Measurements from ENCODE around the gene CIC. TPM values are rescaled to one million over a fixed set of nuclear protein-coding genes. Genes with fewer than 3 reads are reported as not detected.
A peak's percentile ranks its signal among the peaks of the same experiment; 100 is the strongest.

The CIC gene
- polyA plus RNA-seq, 2 of the 4 experiments (the other 2 are of a cell fraction), result 7.2 to 56.4 TPM

DNA sequence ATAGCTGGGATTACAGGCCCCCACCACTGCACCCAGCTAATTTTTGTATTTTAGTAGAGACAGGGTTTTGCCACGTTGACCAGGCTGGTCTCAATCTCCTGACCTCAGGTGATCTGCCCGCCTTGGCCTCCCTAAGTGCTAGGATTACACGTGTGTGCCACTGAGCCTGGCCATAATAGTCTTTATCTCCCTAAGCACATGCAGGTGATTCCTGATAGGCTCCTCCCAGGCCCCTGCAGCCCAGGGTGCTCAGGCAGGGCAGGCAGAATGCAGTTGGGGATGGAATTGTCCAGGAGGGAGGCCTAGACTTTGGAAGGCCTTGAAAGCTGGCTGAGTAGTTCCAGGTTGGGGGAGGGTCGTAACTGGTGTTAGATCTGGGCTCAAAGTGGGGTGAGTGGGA is 40.4 kb upstream of the CIC start:
- WGBS (ENCODE audit: missing lambda C conversion rate), result 86% methylated on average over 4 of the region's 4 CpGs
- no peak overlapping the region for H3K27ac ChIP-seq
- ATAC-seq (no peak), FAIRE-seq (peak; percentile 32), DNase-seq (ENCODE audit: low read depth in 1 of 2, low spot score in 1 of 2) (no peak)
- no peak overlapping the region for H3K4me2 ChIP-seq
- ChIA-PET POLR2A (interaction anchor here (1.4 to 1.7 kb wide), 2 partner anchors 14 to 15 kb away, joined by 5 to 13 read pairs; partner anchors contain the start of gene GSK3A), CTCF (interaction anchor here (0.6 to 12.7 kb wide), 9 partner anchors 9 to 192 kb away, joined by 3 to 185 read pairs (median 4); partner anchors contain the start of genes GSK3A, PAFAH1B3 and PRR19)
- TF ChIP-seq MYC (IDR thresholded peaks at IDR 0.05; ENCODE audit: borderline replicate concordance, low read length) (no peak), PHF8 (IDR thresholded peaks at IDR 0.05; ENCODE audit: borderline replicate concordance, low read depth) (no peak), RARB (CRISPR knock-in tag; IDR thresholded peaks at IDR 0.05) (no peak), CBX2 (IDR thresholded peaks at IDR 0.05; ENCODE audit: borderline replicate concordance, low read depth) (no peak), HOXA7 (CRISPR knock-in tag; IDR thresholded peaks at IDR 0.05) (no peak)
- H3K4me3 ChIP-seq, result no peak overlapping the region
- peaks cover 11% of the 10 kb centered on the region; the same call in 2 of the 3 replicates for H3K4me1 ChIP-seq
- H3K9me3 ChIP-seq, result no peaks in the 10 kb centered on the region

DNA sequence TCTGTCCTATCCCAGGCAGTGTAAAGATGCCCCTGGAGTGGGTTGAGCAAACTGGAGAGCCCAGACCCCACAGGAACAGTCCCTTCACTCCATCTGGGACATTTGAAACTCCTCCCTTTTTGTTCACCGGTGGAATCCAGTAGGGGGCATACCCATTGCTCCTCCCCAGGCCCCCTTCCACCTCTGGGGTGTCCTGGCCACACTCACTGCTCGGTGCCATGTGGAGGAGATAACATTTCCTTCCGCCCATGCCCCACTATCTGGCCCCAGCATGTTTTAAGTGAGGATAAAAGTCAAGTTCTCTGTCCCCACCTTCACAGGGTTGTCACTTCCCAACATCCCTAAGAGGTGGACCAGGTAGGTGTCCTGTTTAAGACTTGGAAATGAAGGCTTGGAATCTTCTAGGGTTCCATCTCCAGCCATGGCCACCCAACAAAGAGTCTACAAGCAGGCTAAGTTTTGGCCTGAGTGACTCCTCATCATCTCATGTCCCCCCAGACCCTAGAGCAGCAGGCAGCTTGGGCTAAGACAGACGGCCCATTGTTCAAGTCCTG is 39.7 kb upstream of the CIC start:
- POLR2A ChIA-PET, result interaction anchor here (0.6 to 1.7 kb wide), 2 partner anchors 13 to 29 kb away, joined by 7 to 13 read pairs; partner anchors contain the start of gene GSK3A
- FAIRE-seq, result no peak

DNA sequence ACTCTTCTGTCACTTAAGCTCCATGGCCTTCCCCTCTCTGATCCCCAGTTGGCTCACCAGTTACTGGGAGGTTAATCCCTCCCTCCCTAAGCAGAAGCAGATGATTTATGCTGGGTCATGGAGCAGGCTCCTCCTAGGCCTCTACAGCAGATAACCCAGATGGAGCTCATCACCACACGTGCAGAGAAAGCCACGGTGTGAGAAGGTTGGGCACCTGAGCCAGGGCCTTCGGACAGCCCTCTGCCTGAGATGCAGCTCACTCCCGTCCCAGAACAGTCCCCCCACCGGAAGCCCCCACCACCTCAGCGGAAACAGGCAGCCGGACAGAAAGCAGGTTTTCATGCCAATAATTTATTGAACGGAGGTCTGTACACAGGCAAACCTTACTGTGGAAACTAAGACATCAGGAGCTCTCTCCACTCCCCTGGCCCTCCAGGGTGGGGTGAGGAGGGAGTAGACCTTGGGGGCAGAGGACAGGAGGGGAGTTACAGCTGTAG is 39.1 kb upstream of the CIC start:
- no peaks in the 10 kb centered on the region for H3K9me3 ChIP-seq
- ATAC-seq (peak; percentile 36 to 56; a peak in 5 of 6 replicates), DNase-seq (ENCODE audit: low read depth in 1 of 2, low spot score in 1 of 2) (peak in 1 of 2 experiments; percentile 65), FAIRE-seq (peak; percentile 97)
- H3K4me2 ChIP-seq, result no peak overlapping the region
- TF ChIP-seq KDM1A (IDR thresholded peaks at IDR 0.05; ENCODE audit: low read depth) (no peak), GATA3 (IDR thresholded peaks at IDR 0.05; ENCODE audit: borderline replicate concordance) (no peak), MYC (IDR thresholded peaks at IDR 0.05; ENCODE audit: borderline replicate concordance, low read length) (no peak), RAD21 (conservative IDR thresholded peaks at IDR 0.05 in 1 of 2, IDR thresholded peaks at IDR 0.05 in 1 of 2) (no peak), JUN (IDR thresholded peaks at IDR 0.05) (peak in 1 of 2 experiments; percentile 4; a peak in 1 of 5 replicates), MAFK (IDR thresholded peaks at IDR 0.05; ENCODE audit: partially characterized antibody) (peak; percentile 34), FOSB (CRISPR knock-in tag; IDR thresholded peaks at IDR 0.05) (no peak)
- H3K4me1 ChIP-seq, result peaks cover 11% of the 10 kb centered on the region; the same call in 2 of the 3 replicates
- H3K4me3 ChIP-seq, result no peak overlapping the region
- peak overlapping the region in 1 of 2 experiments; percentile 29; a peak in 3 of 6 replicates for H3K27ac ChIP-seq
- 83% methylated on average over 8 of the region's 8 CpGs for WGBS (ENCODE audit: missing lambda C conversion rate)
- ChIA-PET CTCF (interaction anchor here (0.6 to 12.7 kb wide), 10 partner anchors 9 to 149 kb away, joined by 3 to 185 read pairs (median 3); partner anchors contain the start of genes GSK3A, PAFAH1B3 and ZNF526), POLR2A (interaction anchor here (0.6 to 1.7 kb wide), 2 partner anchors 13 to 28 kb away, joined by 7 to 13 read pairs; partner anchors contain the start of gene GSK3A)

More for the DNA sequence above, 39.7 kb upstream of the CIC start:
- no peak overlapping the region for H3K4me3 ChIP-seq
- no peak for DNase-seq (ENCODE audit: low read depth in 1 of 2, low spot score in 1 of 2)
- CTCF ChIA-PET, result interaction anchor here (1.0 to 12.7 kb wide), 8 partner anchors 9 to 148 kb away, joined by 3 to 185 read pairs (median 4); partner anchors contain the start of genes GSK3A, PAFAH1B3 and ZNF526
- peak in 1 of 2 experiments; percentile 24; a peak in 3 of 6 replicates for ATAC-seq
- no peaks in the 10 kb centered on the region for H3K9me3 ChIP-seq
- WGBS (ENCODE audit: missing lambda C conversion rate), result 73% methylated on average over 4 of the region's 4 CpGs
- no peak for TF ChIP-seq CBX8 (IDR thresholded peaks at IDR 0.05)
- TF ChIP-seq TP53 (CRISPR knock-in tag; IDR thresholded peaks at IDR 0.05), result 0 out of 2 replicates have a peak, but pooled peaks have one; percentile 19
- no peak for TF ChIP-seq BHLHE40 (IDR thresholded peaks at IDR 0.05; ENCODE audit: low read depth, low read length)
- no peak for TF ChIP-seq FOXS1 (CRISPR knock-in tag; IDR thresholded peaks at IDR 0.05)
- H3K27ac ChIP-seq, result peak overlapping the region in 1 of 2 experiments; percentile 29; a peak in 3 of 6 replicates
- H3K4me1 ChIP-seq, result peaks cover 11% of the 10 kb centered on the region; the same call in 2 of the 3 replicates
- no peak overlapping the region for H3K4me2 ChIP-seq

DNA sequence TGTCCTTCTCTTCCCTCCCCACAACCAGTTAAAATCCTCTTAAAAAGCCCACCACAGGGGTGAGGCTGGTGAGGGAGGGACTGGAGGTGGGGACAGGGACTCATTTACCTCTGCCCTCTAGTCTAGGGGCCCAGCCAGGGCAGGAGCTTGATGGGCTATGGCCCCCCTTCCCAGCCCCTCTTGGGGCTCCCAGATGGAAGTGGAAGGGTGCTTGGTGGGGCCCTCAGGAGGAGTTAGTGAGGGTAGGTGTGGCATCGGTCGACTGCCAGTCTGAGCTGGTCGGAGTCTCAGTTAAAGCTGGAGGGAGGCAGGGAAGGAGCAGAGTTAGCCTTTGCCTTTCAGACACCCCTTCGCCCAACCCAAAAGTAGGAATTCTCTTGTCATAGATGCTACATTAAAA is 38.5 kb upstream of the CIC start:
- FAIRE-seq (no peak), ATAC-seq (peak in 1 of 2 experiments; percentile 3; a peak in 2 of 6 replicates), DNase-seq (ENCODE audit: low read depth in 1 of 2, low spot score in 1 of 2) (no peak)
- POLR2A ChIA-PET, result interaction anchor here (0.5 to 1.7 kb wide), 2 partner anchors 12 to 72 kb away, joined by 7 to 13 read pairs; partner anchors contain the start of genes GSK3A and PAFAH1B3
- H3K9me3 ChIP-seq, result no peaks in the 10 kb centered on the region
- TF ChIP-seq FOSL2 (IDR thresholded peaks at IDR 0.05) (no peak), FOSL2 (CRISPR knock-in tag; IDR thresholded peaks at IDR 0.05) (no peak), TP53 (CRISPR knock-in tag; IDR thresholded peaks at IDR 0.05) (no peak), RFX5 (IDR thresholded peaks at IDR 0.05) (no peak), NR3C1 (IDR thresholded peaks at IDR 0.05) (no peak), CBX2 (IDR thresholded peaks at IDR 0.05; ENCODE audit: borderline replicate concordance, low read depth) (no peak), HOXA7 (CRISPR knock-in tag; IDR thresholded peaks at IDR 0.05) (no peak), MYC (IDR thresholded peaks at IDR 0.05; ENCODE audit: borderline replicate concordance, low read length) (no peak), ESRRA (IDR thresholded peaks at IDR 0.05; ENCODE audit: borderline replicate concordance, low read length) (no peak), HOXB5 (CRISPR knock-in tag; IDR thresholded peaks at IDR 0.05) (no peak)
- TF ChIP-seq, protein P1, sequence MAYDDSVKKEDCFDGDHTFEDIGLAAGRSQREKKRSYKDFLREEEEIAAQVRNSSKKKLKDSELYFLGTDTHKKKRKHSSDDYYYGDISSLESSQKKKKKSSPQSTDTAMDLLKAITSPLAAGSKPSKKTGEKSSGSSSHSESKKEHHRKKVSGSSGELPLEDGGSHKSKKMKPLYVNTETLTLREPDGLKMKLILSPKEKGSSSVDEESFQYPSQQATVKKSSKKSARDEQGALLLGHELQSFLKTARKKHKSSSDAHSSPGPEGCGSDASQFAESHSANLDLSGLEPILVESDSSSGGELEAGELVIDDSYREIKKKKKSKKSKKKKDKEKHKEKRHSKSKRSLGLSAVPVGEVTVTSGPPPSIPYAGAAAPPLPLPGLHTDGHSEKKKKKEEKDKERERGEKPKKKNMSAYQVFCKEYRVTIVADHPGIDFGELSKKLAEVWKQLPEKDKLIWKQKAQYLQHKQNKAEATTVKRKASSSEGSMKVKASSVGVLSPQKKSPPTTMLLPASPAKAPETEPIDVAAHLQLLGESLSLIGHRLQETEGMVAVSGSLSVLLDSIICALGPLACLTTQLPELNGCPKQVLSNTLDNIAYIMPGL (CRISPR knock-in tag; IDR thresholded peaks at IDR 0.05; ENCODE audit: borderline replicate concordance), result no peak
- peak overlapping the region in 1 of 2 experiments; percentile 29; a peak in 1 of 6 replicates for H3K27ac ChIP-seq
- peaks cover 11% of the 10 kb centered on the region; the same call in 2 of the 3 replicates for H3K4me1 ChIP-seq
- H3K4me2 ChIP-seq, result no peak overlapping the region
- no peak overlapping the region for H3K4me3 ChIP-seq
- CTCF ChIA-PET, result interaction anchor here (0.6 to 12.7 kb wide), 7 partner anchors 9 to 122 kb away, joined by 3 to 185 read pairs (median 4); partner anchors contain the start of genes GSK3A and ZNF526
- 91% methylated on average over 4 of the region's 4 CpGs for WGBS (ENCODE audit: missing lambda C conversion rate)

Data from A549 (cell line).